T-helper 2 cell treated with Interferon-gamma antibody and Interleukin-4, amounts not matched to agents 100 ng/mL and 5 ng/mL, for 36 hours (primary cell): ENCODE results near the gene ATAD3B. TPM values are rescaled to one million over a fixed set of nuclear protein-coding genes. Genes with fewer than 3 reads are reported as not detected.
"Not testable (repeated sequence)": the region's sequence is repeated elsewhere in the genome, so short reads cannot be mapped to it uniquely, and the experiment has no call there.

Experiments used
- intact Hi-C: fragments of 100-400 bp; cut with micrococcal nuclease; formaldehyde crosslinking; loops from one replicate; pipeline ENCODE4 v1.15.1; 2023
- total RNA-seq: library from RNA; stranded (reverse); gene quantifications from 2 replicates; pipeline ENCODE4 v1.2.3, GENCODE V29; 2022

Gene ATAD3B
- total RNA-seq, 1 donor from 2014 or later = 49.2 TPM

DNA sequence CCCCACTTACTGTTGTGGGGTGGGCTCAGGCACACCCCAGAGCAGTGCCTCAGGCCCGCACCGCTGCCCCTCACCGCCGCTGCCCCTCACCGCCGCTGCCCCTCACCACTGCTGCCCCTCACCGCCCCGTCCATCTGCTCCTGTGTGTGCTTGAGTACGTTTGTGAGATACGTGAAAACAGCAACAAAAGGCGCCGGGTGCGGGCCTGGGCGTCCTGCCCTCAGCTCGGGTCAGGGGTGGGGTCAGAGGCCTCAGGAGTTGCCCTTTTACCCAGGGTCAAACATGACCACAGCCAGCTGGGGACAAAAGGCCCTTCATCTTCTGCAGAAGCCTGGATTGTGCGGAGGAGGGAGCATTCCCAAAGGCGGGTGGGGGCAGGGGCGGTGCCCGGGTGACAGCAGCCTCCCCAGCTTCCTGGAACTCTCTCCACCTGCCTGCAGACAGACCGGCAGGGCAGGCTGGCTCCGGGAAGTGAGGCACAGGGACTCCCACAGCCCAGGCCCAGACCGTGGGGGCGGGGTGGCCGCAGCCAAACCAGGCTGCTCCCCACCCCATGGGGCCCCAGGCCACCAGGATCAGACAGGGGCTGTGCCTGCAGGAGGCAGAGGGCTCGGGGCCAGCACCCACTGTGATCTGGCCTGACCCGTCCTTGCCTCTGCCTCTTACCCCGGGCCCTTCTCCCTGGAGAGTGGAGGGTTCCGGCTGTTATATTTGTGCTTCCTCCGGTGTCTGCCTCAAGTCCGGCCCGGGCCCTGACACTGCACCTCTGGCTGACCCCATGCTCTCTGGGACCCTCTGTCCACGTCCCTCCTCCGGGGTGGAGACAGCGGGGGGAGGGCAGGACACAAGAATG lies 38.4 kb upstream of the ATAD3B start:
- intact Hi-C loops = no loop called here

DNA sequence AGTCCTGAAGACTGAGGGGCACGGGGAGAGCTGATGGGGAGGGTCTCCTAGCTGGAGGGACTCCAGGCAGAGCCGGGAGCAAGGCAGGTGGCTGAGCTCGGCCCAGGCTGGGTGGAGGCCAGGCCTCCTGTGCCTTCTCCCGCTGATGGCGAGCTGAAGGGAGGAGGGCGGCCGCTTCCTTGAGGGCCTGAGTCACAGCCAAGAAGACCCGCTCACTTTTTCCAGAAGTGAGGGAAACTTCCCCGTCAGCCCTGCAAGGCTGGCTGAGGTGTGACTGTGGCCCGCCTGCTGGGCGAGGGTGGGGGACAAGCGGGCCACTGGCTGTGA lies 37.8 kb upstream of the ATAD3B start:
- intact Hi-C loops = no loop called here

DNA sequence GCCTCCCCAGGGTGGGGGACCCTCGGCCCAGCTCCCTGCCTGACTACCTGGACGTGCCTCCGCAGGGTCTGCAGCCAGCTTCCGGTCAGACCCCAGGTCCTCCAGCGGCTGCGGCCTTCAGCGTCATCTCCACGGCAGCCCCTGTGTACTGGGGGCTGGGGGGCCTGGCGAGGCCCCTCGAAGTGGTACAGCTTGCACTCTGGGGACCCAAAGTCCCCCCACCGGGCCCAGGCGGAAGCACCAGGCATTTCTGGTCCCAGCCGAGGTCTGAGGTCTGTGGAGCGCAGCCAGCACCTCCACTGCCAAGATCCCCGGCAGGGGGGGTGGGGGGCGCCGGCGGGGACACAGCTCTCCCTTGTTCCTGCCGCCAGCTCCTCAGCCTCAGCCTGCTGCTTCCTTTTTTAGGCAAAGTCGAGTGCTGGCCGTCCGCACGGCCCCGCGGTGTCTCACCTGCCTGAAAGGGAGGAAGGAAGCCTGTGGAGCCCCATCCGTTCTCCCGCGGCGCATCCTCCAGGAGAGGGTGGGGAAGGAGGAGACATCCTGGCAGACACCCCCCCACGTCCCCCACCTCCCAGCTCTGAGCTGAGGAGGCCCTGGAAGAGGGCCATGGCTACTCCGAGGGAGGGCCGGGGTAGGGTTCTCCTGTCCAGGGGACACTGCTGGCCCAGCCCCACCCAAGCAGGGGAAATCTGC lies 37.3 kb upstream of the ATAD3B start:
- intact Hi-C loops = no loop called here

DNA sequence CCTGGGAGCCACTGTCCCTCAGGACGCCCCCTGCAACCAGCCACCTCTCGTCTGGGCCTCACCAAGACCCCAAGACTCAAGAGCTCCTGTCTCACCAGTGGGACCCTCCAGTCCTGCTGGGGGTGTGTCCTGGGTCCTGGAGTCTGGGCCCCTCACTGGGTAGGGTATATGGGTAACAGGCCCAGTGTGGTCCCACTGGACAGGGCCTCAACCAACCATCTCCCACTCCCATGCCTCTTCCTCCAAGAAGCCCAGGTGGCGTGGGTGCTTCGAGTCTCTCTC lies 36.8 kb upstream of the ATAD3B start:
- intact Hi-C loops = no loop called here

DNA sequence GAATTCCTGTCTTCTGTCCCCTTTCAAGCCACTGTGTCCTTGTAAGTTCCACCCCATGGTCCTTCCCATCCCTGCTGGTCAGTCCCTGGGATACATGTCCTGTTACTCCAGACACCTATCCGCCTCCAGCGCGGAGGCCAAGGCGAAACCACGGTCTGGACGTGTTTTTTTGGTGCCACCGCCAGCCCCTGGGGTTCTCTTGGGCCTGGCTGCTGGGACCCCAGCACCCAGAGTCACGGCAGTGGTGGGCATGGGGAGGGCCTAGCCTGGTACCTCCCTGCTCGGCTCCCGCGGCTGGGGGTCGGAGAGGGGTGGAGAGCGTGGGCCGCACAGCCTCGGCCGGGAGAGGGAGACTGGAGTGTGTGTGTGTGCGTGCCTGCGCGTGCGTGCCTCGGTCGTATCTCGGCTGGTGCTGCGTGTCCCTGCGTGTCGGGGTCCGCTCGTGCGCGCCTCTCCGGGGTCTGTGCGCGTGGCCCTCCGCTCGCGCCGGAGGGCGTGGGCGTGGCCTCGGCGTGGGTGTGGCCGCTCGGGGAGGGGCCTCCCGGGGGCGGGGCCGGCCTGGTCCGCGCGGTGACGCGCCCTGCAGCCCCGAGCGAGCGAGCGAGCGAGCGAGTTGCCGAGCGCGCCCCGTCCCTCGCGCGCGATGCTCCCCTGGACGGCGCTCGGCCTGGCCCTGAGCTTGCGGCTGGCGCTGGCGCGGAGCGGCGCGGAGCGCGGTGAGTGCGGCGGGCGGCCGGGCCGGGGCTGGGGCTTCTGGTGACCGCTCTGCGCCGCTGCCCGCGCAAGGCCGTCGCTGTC lies 36.3 kb upstream of the ATAD3B start, which contains the start of gene VWA1:
Gene VWA1 (plus strand): TSS at position 585 of the 798 bp plus-strand sequence. CDS start 59 bp downstream, at position 644.
- intact Hi-C loops = no loop called here

DNA sequence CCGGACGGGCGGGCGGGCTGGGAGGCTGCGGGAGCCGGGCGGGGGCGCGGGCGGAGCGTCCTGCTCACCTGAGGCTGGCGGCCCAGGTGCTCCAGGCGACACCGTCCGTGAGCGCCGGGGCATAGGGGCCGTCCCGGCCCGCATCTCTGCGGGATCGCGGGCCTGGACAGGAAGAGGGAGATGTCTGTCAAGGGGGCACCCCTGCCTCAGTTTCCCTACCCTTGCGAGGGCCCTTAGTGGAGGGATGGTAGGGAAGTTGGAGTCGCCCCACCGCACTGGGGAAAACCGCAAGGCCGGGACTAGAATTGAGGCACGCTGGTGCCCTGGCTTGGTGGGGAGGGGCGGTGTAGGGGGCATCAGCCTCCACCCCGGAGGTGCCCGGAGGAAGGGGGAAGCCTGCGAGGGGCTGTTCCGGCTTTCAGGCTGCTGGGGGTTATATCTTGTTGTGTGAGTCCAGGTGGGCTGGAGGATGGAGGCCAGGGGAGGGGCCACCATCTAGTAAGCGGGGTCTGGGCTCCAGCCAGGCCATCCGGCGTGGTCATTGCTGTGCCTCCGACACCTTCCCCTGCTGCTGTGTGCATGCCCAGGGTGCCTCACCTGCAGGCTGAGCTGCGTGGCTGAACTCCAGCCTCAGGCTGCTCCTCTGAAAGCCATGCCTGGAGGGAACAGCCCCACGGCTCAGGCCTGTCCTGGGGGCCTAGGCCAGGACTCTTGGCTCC lies 35.5 kb upstream of the ATAD3B start:
- intact Hi-C loops = no loop called here

DNA sequence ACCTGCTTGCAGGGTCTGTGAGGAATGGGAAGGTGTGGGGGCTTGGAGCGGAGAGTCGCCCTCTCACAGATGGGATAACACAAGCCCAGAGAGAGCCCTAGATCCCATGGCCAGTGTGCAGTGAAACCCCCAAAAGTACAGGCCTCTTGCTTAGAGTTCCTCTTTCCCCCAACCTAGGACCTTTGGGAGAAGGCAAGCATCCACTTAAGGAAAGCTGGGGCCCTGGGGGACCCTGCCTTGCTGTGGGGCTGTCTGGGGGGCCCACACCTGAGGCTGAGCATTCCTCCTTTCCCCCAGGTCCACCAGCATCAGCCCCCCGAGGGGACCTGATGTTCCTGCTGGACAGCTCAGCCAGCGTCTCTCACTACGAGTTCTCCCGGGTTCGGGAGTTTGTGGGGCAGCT lies 34.9 kb upstream of the ATAD3B start:
- intact Hi-C loops = no loop called here

DNA sequence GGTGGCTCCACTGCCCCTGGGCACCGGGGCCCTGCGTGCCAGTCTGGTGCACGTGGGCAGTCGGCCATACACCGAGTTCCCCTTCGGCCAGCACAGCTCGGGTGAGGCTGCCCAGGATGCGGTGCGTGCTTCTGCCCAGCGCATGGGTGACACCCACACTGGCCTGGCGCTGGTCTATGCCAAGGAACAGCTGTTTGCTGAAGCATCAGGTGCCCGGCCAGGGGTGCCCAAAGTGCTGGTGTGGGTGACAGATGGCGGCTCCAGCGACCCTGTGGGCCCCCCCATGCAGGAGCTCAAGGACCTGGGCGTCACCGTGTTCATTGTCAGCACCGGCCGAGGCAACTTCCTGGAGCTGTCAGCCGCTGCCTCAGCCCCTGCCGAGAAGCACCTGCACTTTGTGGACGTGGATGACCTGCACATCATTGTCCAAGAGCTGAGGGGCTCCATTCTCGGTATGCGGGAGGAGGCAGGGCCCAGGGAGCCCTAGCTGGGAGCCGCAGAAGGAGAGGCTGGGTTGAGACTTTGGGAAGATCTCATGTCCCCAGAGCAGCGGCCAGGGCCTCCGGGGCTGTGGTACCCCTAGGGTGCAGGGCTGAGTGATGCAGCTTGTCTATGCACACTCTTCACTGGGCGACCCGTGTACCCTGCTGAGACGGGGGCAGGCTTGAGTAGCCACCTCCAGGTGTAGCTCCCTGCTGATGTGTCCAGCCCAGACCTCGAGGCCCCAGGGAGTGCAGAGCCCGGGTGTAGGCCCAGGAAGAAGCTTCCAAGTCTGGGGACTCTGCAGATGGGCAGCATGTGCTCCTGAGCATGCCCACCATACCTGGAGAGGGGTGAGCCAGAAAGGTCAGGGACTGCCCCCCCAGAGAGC lies 34.3 kb upstream of the ATAD3B start:
- intact Hi-C loops = no loop called here

DNA sequence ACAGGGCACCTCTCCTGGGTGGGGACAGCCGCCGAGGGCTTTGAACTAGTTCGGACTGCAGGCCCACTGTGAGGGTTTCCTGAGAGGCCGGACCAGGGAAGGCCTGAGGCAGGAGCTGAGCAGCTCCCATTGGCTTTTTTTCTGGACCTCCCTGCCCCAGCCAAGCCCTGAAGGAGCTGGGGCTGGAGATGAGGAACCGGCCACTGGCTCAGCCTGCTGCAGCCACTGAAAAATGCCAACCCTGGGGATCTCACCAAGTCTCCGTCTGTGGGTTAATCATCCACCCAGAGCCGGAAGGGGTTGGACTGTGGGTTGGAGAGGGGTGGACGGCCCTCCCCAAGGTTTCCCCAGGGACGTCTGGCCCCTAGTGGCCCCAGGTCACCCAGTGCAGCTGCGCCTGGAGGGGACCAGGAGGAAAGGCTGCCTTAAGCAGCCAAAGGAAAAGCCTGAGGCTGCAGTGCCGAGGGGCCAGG lies 33.6 kb upstream of the ATAD3B start:
- intact Hi-C loops = no loop called here

DNA sequence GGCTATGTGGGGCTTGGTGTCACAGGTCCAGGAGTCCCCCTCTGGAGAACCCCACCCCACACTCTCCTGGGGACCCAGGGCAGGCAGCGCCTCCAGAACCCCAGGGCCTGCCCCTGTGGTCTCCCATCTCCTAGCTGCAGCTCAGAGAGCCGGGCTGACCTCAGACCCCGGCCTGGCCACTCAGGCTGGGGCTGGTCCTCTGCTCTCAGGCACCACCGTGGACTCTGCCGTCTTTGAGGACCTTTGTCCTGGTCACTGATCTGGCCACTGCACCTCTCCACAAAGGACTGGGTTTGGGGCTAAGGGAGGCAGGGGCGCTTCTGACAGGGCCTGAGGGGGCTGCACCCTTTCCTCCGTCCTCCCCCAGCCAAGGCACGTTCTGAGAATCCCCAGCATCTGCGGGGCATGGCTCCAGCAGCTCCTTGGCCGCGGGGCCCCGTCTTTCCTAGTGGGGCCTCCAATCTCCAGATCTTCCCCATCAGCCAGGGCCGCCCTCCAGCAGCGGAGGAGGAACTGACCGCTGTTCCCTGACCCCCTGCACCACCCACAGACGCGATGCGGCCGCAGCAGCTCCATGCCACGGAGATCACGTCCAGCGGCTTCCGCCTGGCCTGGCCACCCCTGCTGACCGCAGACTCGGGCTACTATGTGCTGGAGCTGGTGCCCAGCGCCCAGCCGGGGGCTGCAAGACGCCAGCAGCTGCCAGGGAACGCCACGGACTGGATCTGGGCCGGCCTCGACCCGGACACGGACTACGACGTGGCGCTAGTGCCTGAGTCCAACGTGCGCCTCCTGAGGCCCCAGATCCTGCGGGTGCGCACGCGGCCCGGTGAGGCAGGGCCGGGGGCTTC lies 32.8 kb upstream of the ATAD3B start:
- intact Hi-C loops = no loop called here

DNA sequence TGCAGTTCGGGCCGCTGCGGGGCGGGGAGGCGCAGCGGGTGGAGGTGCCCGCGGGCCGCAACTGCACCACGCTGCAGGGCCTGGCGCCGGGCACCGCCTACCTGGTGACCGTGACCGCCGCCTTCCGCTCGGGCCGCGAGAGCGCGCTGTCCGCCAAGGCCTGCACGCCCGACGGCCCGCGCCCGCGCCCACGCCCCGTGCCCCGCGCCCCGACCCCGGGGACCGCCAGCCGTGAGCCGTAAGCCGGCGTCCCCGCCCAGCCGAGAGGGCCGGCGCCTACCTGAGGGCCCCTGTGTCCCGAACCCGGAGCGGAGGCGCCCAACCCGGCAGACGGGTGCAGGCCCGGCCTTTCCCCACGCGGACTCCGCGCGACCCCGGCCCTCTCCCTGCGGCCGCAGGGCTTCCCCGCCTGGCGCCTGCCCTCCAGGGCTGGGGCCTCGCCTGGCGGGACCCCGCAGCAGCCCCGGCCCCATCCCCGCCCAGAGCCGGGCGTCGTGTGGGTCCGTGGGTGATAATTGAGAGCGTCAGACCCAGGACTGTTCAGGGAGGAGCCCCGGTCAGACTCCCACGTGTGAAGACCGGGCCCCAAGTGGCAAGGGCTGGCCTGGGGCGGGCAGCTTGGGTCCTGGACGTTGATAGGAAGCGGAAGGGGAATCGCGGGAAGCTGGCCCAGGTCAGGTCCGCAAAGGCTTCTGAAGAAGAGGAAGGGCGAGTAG lies 31.9 kb upstream of the ATAD3B start:
- intact Hi-C loops = loop anchor here (2.0 kb wide), 1 partner anchor 41 kb away; the partner anchor contains the start of gene CCNL2

DNA sequence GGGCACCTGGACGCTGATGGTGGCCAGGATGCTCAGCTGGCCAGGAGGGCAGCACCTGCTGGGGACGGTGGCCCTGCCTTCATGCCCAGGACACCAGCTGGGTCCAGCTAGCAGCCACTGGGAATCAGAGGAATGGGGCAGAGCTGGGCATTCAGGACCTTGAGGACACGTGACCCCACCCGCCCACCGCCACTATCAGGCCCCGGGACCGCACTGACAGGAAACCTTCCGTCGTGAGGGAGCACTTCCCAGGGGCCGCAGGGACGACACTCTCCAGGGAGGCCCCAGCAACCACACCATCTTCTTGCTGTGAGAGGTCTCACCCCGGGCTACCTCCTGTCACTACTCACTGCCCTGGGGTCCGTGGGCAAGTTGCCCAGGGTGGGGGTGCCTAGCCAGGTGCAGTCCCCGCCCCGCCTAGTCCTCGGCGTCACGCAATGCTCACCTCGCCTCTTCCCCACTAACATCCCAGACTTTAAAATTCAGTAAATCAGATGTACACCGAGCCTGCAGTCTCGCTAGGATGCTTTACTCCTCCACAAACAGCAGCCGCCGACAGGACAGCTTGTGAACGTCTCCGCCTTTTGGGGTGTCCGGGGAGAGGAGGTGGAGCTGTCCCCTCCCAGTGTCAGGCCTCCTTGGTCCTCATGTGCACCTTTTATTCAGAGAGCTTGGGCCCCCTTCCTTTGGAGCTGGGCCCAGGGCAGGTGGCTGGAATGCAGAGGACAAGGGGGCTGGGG lies 31.1 kb upstream of the ATAD3B start:
- intact Hi-C loops = loop anchor here (2.0 kb wide), 1 partner anchor 42 kb away; the partner anchor contains the start of gene CCNL2

DNA sequence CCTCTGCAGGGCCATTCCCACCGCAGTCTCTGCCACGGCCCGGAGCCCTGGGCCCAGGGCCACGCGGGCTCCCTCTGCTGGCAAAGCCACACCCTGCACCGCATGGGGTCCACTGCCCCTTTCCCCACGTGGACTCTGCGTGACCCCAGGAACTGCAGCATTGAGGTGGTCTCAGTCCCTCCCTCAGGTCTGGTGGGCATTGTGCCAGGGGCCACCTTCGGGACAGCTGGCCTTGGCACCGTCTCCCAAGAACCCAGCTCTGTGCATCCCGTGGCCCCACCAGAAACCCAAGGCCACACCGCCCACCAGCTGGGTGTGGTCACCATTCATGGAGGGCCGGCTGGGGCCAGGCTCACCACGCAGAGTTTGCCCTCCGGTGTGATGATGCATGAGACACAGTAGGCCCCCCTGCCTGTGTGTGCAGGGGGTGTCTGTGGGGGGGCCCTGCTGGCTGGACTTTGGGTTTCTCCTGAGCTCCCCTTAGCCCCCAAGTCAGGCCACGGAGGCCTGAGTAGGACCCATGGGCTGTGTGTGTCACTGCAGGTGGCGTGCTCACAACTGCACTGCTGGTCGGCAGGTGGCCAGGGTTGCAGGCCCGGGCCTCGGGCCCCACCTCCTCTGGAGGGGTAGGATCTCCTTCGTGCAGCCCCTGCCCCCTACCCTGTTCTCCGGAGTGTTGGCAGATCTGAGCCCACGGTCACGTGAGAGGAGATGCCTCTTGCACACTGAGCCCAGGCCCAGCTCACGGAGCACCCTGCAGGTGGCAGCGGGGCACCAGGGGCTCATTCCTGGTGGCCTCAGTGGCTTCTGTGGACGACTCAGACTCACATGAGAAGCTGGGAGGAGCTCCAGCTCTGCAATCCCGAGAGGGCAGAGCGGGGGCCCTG lies 30.3 kb upstream of the ATAD3B start:
- intact Hi-C loops = loop anchor here (2.0 kb wide), 1 partner anchor 42 kb away; the partner anchor contains the start of gene CCNL2

DNA sequence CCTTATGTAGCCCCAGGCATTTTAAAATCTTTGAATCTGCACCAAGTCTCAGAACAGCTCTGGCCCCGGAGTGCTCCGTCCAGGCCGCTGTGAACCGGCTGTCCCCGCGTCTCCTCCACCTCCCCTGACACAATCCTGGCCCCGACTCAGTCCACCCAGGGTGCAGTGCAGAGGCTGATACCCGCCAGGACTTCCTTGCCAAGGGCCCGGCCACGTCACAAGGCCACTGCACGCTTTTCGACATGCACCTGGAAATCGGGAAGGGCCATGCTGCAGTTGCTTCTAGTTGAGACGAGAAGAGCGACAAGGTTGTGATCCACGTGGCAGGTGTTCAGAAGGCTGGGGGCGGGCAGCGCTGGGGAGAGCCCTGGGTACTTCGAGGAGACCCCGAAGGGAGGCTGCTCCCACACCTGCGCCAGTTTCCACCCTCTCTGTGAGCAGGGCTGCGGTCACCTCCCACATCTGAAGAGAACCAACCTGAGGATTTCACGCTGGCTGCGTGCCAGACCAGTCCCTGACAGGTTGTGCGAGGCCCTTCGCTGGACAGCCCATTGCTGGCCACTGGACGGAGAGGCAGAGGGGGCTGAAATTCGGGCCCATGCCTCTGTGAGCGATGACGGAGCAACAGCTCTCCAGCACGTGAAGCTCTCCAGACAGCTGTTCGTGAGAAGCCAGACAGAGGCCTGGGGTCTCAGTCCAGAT lies 29.3 kb upstream of the ATAD3B start:
- intact Hi-C loops = no loop called here

DNA sequence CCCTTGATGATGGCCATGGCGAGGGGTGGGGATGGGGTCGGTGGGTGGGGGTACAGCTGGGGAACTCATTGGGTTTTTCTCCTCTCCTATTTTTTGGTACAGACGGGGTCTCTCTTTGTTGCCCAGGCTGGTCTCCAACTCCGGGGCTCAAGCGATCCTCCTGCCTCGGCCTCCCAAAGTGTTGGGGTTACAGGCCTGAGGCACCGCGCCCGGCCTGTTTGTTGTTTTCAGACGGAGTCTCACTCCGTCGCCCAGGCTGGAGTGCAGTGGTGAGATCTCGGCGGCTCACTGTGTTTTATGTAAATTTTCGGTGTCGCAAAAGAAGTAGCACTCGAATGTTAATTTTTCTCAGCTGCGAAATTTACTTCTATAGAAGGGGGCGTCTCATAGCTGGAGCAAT lies 24.9 kb upstream of the ATAD3B start:
- intact Hi-C loops = not testable (repeated sequence)

DNA sequence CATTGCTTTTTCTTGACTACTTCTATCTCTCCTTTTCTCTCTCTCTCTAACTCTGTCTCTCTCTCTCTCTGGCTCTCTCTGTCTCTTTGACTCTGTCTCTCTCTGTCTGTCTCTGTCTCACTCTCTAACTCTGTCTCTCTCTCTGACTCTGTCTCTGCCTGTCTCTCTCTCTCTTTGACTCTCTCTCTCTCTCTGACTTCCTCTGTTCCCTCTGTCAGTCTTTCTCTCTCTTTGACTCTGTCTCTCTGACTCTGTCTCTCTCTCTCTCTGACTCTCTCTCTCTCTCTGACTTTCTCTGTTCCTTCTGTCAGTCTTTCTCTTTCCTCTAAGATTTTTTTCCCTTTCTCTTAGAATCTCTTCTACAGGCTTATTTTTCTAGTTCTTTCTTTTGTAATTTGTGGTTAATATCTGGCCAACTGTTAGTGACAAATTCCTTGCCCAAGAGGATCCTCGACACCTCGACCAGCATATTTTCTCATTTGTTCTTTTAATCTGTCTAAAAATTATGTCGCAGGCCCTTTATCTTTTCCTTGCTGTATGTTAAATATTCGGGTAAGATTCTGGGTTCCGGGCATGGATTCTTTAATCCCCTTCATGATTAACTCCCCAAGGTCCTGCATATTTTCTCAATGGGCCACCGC lies 22.3 kb upstream of the ATAD3B start, which contains the start of gene ATAD3C:
Gene ATAD3C (plus strand): TSS at position 591 of the 641 bp plus-strand sequence. CDS start 995 bp downstream, outside the sequence.
- intact Hi-C loops = no loop called here
